Neural progenitor cell (in vitro differentiated cells): Measurements from ENCODE around the gene PRPH.
A peak's percentile ranks its signal among the peaks of the same experiment; 100 is the strongest.

Experiments
- CTCF ChIP-seq: fragments of 200-600 bp; sonication (generic); IDR thresholded peaks from 2 replicates; pipeline ENCODE4 v1.5.1; 2017; ENCODE audit warnings: antibody characterized with exemption, mild to moderate bottlenecking
- EZH2 ChIP-seq: fragments of 200-600 bp; sonication (generic); IDR thresholded peaks from 2 replicates; pipeline ENCODE4 v1.6.1; 2017; ENCODE audit warnings: antibody characterized with exemption, mild to moderate bottlenecking, moderate library complexity
- EZH2phosphoT487 ChIP-seq: fragments of 200-600 bp; sonication (generic); IDR thresholded peaks from 2 replicates; pipeline ENCODE4 v1.6.1; 2017; ENCODE audit warnings: antibody characterized with exemption

DNA sequence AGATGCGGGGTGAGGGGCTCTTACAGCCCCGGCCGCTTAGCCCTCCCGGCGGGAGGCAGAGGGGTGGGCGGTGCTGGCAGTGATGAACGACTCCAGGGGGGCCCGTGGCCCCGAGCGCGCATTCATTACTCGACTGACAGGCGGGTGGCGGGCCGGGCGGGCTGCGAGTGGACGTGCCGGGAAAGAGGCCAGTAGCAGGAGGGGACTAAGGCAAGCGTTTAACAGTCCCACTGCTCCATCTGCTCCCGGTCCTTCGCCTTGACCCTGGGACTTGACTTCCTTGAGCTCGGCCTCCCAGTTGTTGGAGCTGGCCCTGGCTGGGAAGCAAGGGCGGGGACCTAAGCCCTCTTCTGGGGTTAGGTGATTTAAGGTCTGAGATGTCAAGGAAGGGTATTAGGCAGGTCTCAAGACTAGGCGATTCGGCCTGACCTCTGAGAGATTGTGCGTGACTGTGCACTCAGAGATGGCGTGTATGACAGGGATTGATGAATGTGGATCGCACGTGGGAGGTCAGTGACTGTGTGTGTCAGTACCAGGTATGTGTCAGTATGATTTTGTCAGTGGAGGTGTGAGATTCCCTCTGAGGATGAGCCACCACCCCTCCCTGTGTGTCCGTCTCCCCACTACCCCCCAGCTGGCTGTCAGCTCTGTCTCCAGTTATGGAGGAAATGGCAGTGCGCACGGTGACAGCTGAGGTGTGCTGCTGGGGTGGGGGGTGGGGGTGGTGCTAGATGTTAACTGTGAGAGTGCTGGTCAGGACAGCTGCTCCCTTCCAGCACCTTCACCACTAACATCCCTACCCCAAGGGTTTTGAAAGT lies 48.2 kb downstream of the PRPH start:
- TF ChIP-seq EZH2 (no peak), CTCF (no peak), EZH2phosphoT487 (peak; percentile 15)
